Stimulated activated CD4-positive, alpha-beta T cell treated with anti-CD3 and anti-CD28 coated beads, Interleukin-1b, Interleukin-23, amount 100 ng/mL, for 48 hours (primary cell): Measurements from ENCODE around the gene NCF4.

Experiments used
- DNase-seq: peaks from one replicate; pipeline ENCODE4 v3.0.0-alpha.2; 2020

The NCF4 gene

DNA sequence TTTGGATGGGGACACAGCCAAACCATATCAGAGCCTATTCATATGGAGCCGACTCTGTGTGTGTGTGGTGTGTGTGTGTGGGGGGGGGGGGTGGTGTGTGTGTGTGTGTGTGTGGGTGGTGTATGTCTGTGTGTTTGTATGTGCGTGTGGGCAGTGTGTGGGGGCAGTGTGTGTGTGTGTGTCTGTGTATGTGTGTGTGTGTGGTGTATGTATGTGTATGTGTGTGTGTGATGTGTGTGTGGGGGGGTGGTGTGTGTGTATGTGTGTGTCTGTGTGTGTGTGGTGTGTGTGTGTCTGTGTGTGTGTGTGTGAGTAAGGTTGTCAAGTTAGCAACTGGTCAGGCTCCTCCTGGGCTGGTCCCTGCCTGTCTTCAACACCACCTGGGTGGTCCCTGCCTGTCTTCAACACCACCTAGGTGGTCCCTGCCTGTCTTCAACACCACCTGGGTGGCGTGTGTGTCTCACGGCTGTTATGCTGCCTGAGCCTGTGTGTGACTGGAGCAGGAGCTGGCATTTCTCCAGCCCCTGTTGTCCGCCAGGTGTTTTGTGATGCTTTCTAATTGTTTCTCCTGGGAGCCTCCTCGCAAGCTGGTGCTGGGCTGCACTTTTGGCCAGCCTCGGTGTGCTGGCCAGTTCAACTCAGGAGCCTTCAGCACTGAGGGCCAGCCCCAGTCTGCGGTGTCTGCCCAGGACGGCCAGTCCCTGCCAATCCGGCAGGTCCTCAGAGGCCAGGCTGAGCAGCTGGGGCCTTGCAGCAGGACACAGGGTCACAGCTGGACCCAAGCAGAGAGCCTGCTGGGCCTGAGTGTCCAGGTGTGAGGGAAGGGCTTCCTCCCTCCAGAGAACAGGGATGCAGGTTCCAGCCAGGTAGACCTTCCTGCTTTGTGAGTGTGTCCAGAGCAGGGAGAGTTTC, 22.4 kb upstream of the NCF4 start:
- DNase-seq: no peak

GRCh38 chr22:36839356-36840073, 21.3 kb upstream of the NCF4 start:
- DNase-seq: no peak

DNA sequence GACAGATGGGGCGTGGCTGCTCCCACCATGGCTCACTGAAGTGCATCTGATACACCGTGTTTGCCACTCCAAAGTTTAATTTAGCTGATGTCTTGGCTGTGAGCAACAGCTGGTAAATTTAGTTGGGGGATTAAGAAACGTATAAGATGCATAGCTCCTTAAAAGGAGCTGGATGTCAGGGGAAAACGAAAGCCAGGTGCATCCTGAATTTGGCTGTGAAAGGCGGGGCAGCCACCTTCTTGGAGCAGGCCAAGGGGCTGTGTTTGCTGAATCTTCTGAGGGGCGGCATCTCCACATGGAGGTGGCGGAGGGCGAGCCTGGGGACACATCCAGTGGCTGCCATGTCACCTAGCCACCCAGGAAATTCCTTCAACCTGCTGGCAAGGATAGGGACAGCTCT, 20.7 kb upstream of the NCF4 start:
- no peak for DNase-seq

- no peak for DNase-seq
These were observed 14.5 kb upstream of the NCF4 start for GRCh38 chr22:36846271-36846670.

- DNase-seq: no peak
These were observed 13.9 kb upstream of the NCF4 start for GRCh38 chr22:36846949-36847348.

GRCh38 chr22:36850056-36850455, 10.8 kb upstream of the NCF4 start:
- DNase-seq: no peak

- DNase-seq: no peak
These were observed 10.1 kb upstream of the NCF4 start for GRCh38 chr22:36850682-36851081.

GRCh38 chr22:36852056-36852973, 8.5 kb upstream of the NCF4 start:
- no peak for DNase-seq

DNA sequence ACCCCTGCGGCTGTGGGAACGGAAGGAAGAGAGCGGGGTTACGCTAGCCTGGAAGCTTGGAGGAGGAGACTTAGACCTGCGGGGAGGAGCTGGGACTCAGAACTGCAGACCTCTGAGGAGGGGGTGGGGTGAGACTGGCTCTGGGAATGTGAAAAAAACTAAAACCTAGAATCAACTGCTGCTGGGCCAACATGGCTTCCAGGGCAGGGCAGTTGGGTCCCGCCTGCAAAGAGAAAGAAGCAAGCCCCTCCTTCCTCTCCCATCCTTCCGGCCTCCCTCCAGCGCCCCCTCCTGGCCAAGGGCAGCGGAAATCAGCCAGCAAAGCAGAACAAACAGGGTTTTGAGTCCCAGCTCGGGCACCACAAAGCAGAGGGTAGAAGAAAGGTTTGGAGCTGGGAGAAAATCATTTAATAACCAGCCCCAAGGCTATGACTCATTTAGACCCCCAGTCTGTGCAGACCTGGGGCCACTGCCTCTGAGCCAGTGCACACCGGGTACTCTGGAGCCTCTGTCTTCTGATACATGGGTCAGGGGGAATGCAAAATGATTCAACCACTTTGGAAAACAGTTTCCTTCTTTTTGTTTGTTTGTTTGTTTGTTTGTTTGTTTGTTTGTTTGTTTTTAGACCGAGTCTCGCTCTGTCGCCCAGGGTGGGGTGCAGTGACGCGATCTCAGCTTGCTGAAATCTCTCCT, 7.3 kb upstream of the NCF4 start:
- DNase-seq: peak; percentile 94

DNA sequence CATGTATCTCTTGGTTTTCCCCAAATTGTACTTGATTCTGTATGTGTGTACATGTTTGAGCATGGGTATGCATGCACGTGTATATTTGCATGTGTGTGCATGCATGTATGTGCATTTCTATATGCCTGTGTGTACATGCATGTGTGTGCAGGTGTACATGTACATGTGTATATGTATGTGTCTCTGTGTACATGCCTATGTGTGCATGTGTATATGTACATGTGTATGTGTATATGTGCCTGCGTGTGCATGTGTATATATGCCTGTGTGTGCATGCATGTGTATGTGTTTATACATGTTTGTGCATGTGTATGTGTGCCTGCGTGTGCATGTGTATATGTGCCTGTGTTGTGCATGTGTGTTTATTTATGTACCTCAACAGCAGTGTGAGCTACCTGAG, 5.3 kb upstream of the NCF4 start:
- DNase-seq: no peak

GRCh38 chr22:36856121-36856791, 4.5 kb upstream of the NCF4 start:
- peak; percentile 91 for DNase-seq

DNA sequence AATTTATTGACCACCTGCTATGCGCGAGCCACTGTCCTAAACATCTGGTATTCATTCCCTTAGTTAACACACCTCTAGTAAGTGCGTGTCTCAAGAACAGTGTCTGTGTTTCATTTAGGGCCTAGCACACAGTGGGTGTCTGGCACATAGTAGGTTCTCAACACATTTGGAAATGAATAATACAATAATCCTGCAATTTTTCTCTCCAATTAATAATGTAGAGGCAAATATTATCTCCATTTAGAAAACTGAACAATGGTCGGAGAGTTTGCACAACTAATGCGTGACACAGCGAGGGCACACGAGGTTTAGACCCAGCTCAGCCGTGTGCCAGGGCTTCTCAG, 4.0 kb upstream of the NCF4 start:
- no peak for DNase-seq

DNA sequence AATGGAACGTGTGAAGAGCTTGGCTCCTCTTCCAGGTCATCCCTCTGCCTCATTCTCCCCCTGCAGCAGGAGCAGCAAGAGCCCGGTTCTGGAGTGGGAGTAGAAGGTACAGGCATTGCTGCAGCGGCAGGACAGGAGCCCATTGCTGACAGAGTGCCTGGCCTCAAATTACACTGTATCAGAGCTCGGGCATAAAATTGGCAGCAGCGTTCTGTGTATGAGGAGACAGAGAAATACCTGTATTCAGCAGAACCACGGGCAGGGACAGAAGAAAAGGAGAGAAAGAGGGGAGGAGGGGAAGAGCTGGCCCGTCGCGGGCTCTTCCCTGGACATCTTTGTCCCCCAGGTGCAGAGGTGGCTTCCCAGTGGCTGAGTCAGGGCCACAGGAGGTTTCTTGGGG, 2.6 kb upstream of the NCF4 start:
- DNase-seq: no peak

DNA sequence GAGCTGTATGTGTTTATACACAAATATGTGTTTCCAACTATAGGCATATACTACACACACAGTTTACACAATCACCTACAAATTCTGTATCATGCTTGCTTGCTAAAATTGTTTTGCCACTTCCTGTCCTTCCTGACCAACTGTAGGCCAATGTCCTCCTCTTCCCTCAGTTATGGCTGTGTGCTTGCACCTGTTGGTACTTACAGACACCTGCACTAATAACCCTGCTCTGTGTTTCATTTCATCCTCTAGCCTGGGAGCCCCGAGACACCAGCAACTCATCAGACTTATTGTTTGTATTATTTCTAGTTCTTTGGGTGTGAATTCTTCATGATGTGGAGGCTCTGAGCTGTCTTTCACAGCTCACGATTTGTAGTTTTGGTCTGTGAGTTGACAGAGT, 1.8 kb upstream of the NCF4 start:
- no peak for DNase-seq

GRCh38 chr22:36860017-36860416, 789 bp upstream of the NCF4 start:
- no peak for DNase-seq

GRCh38 chr22:36860438-36860820, 377 bp upstream of the NCF4 start:
- DNase-seq: no peak

- no peak for DNase-seq
These were observed 1.7 kb downstream of the NCF4 start for GRCh38 chr22:36862251-36863242.

GRCh38 chr22:36863281-36863680, 2.5 kb downstream of the NCF4 start:
- DNase-seq: no peak

- no peak for DNase-seq
These were observed 3.2 kb downstream of the NCF4 start for GRCh38 chr22:36863979-36864378.

GRCh38 chr22:36864454-36865215, 3.8 kb downstream of the NCF4 start:
- DNase-seq: no peak
